Panc1 (cell line): ENCODE measurements around the gene GPC6. TPM values are rescaled to one million over a fixed set of nuclear protein-coding genes. Genes with fewer than 3 reads are reported as not detected.

ENCODE experiments used
- ATAC-seq: fragments of 200-7000 bp; cut with Tn5 transposase; 2 replicates; pipeline ENCODE4 v1.9.1; 2020; ENCODE audit warnings: mild to moderate bottlenecking, moderate library complexity
- BruUV-seq: library from RNA; stranded (reverse); fragments of 400-500 nt; replicated peaks from 2 replicates; lab custom pipeline; 2021; lab: Mats Ljungman, UMichigan
- CTCF ChIA-PET: fragments of 300-600 bp; sonication (Branson Sonifier 250); formaldehyde crosslinking; loops from one replicate; lab custom pipeline; 2022; ENCODE audit warnings: antibody characterized with exemption; lab: Charles Lee
- POLR2A ChIA-PET: fragments of 300-600 bp; sonication (Branson Sonifier 250); formaldehyde crosslinking; loops from one replicate; lab custom pipeline; 2022; ENCODE audit warnings: antibody characterized with exemption; lab: Charles Lee
- DNase-seq: peaks from one replicate; pipeline ENCODE4 v3.0.0-alpha.2; 2010; ENCODE audit warnings: low read depth, low spot score
- H3K27ac ChIP-seq: 2 replicates; pipeline ENCODE4 v1.5.1; 2011; ENCODE audit warnings: mild to moderate bottlenecking, low read length, inconsistent platforms
- H3K27me3 ChIP-seq: fragments of 200-500 bp; sonication (Bioruptor generic); 2 replicates; pipeline ENCODE4 v1.6.0; 2014; ENCODE audit warnings: low read length, inconsistent platforms; ENCODE audit not compliant: control insufficient read depth, insufficient read depth
- H3K36me3 ChIP-seq: fragments of 200-500 bp; sonication (Bioruptor generic); 2 replicates; pipeline ENCODE4 v1.5.1; 2014; ENCODE audit warnings: inconsistent platforms, mild to moderate bottlenecking, low read length, moderate library complexity; ENCODE audit not compliant: control insufficient read depth, insufficient read depth
- H3K4me1 ChIP-seq: 2 replicates; pipeline ENCODE4 v1.5.1; 2011; ENCODE audit warnings: inconsistent platforms, mild to moderate bottlenecking, low read length, moderate library complexity; ENCODE audit not compliant: control insufficient read depth, insufficient read depth
- H3K4me3 ChIP-seq, 2 experiments: 2 replicates each; pipeline ENCODE4 v1.5.1; 2011 to 2012; ENCODE audit warnings: low read depth in 2 of 2, low read length in 2 of 2, mild to moderate bottlenecking in 2 of 2, inconsistent platforms in 1 of 2, moderate library complexity in 1 of 2
- H3K9me3 ChIP-seq: fragments of 200-500 bp; sonication (Bioruptor generic); 2 replicates; pipeline ENCODE4 v1.5.1; 2014; ENCODE audit warnings: low read depth, mild to moderate bottlenecking, inconsistent platforms, low read length, moderate library complexity; ENCODE audit not compliant: control insufficient read depth, insufficient read depth
- POLR2AphosphoS5 ChIP-seq: IDR thresholded peaks from 2 replicates; pipeline ENCODE4 v1.6.1; 2012; ENCODE audit warnings: mild to moderate bottlenecking, low read depth, low read length, moderate library complexity
- SIN3A ChIP-seq: IDR thresholded peaks from 2 replicates; pipeline ENCODE4 v1.6.1; 2012; ENCODE audit warnings: low read depth, mild to moderate bottlenecking, low read length, moderate library complexity, borderline replicate concordance; ENCODE audit not compliant: insufficient read depth
- TCF7L2 ChIP-seq: IDR thresholded peaks from 2 replicates; pipeline ENCODE4 v1.6.1; 2011; ENCODE audit warnings: mild to moderate bottlenecking, low read depth, low read length, inconsistent platforms
- in situ Hi-C: cut with HindIII; loops from 2 replicates; pipeline ENCODE4 v1.10.0; 2016; ENCODE audit warnings: low sequenced_read_pairs, low pct_unique_long_range_greater_than_20kb
- intact Hi-C: fragments of 100-400 bp; cut with micrococcal nuclease; formaldehyde crosslinking; loops from one replicate; pipeline ENCODE4 v1.10.0; 2022; ENCODE audit not compliant: unreplicated experiment
- total RNA-seq: library from RNA; stranded (reverse); gene quantifications from one replicate; pipeline ENCODE4 v1.2.1, GENCODE V29; 2021; ENCODE audit not compliant: unreplicated experiment
- TF ChIP-seq, protein P1 (sequence below): fragments of 450-650 bp; IDR thresholded peaks from 2 replicates; pipeline ENCODE4 v1.5.1; 2017; ENCODE audit warnings: mild to moderate bottlenecking
- TF ChIP-seq, protein P2 (sequence below), 2 experiments: IDR thresholded peaks; 2 replicates each; pipeline ENCODE4 v1.6.1; 2011 to 2012; ENCODE audit warnings: low read depth in 2 of 2, control low read depth in 1 of 2, low read length in 1 of 2, mild to moderate bottlenecking in 1 of 2, moderate library complexity in 1 of 2; ENCODE audit not compliant: insufficient read depth in 1 of 2

Gene GPC6
- total RNA-seq, 1 experiment from 2014 or later = 4.8 TPM

DNA sequence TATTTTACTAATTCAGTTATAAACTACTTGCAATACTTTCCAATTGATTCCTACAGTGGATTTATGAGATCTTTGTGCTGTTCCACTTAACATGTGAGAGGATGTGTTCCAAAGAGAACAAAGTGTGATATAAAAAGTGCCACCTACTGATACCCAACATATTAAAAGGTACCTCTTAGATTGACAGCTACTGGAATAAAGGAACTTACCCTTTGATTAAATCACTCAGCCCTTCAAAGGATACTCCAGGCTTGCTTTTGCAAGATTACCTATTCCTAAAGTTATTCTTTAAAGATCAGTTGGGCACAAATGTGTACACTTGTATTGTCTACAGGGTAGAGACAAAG, 1187.0 kb downstream of the GPC6 start:
- no peaks in the 10 kb centered on the region for H3K36me3 ChIP-seq
- TF ChIP-seq, protein P1, sequence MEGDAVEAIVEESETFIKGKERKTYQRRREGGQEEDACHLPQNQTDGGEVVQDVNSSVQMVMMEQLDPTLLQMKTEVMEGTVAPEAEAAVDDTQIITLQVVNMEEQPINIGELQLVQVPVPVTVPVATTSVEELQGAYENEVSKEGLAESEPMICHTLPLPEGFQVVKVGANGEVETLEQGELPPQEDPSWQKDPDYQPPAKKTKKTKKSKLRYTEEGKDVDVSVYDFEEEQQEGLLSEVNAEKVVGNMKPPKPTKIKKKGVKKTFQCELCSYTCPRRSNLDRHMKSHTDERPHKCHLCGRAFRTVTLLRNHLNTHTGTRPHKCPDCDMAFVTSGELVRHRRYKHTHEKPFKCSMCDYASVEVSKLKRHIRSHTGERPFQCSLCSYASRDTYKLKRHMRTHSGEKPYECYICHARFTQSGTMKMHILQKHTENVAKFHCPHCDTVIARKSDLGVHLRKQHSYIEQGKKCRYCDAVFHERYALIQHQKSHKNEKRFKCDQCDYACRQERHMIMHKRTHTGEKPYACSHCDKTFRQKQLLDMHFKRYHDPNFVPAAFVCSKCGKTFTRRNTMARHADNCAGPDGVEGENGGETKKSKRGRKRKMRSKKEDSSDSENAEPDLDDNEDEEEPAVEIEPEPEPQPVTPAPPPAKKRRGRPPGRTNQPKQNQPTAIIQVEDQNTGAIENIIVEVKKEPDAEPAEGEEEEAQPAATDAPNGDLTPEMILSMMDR = no peak
- TF ChIP-seq POLR2AphosphoS5 = no peak
- CTCF ChIA-PET = no interaction called here
- ATAC-seq (no peak), DNase-seq (no peak)
- no peaks in the 10 kb centered on the region for H3K4me1 ChIP-seq
- no peaks in the 10 kb centered on the region for H3K27me3 ChIP-seq
- H3K9me3 ChIP-seq = no peaks in the 10 kb centered on the region; the same call in 1 of the 2 replicates
- intact Hi-C loops = no loop called here
- in situ Hi-C loops = no loop called here
- H3K4me3 ChIP-seq = no peak overlapping the region
- BruUV-seq = no TSS peak
- POLR2A ChIA-PET = no interaction called here
- no peak overlapping the region for H3K27ac ChIP-seq

DNA sequence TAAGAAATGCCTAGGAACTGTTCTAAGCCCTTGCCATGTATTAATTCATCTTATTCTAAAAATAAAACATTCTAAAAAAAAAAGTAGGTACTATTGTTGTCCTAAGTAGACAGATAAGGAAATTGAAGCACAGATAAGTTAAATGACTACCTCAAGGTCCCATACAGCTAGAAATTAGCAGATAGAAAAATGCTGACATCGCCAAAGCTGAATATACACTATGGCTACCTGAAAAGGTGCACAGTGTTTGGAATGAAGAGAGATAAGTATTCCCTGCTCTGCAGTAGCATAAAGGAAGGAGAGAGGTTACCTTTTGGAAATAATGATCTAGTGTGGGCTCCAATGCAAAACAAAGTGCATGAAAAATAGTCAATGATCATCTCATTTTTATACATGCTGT, 1187.5 kb downstream of the GPC6 start:
- ChIA-PET CTCF (no interaction called here), POLR2A (no interaction called here)
- in situ Hi-C loops = no loop called here
- H3K36me3 ChIP-seq = no peaks in the 10 kb centered on the region
- DNase-seq (no peak), ATAC-seq (no peak)
- intact Hi-C loops = no loop called here
- H3K27ac ChIP-seq = no peak overlapping the region
- H3K27me3 ChIP-seq = no peaks in the 10 kb centered on the region
- no peaks in the 10 kb centered on the region for H3K4me1 ChIP-seq
- BruUV-seq = no TSS peak
- H3K9me3 ChIP-seq = no peaks in the 10 kb centered on the region; the same call in 1 of the 2 replicates
- H3K4me3 ChIP-seq = no peak overlapping the region
- TF ChIP-seq TCF7L2 (no peak), POLR2AphosphoS5 (no peak), SIN3A (no peak)
- TF ChIP-seq, protein P1 = no peak
- TF ChIP-seq, protein P2, sequence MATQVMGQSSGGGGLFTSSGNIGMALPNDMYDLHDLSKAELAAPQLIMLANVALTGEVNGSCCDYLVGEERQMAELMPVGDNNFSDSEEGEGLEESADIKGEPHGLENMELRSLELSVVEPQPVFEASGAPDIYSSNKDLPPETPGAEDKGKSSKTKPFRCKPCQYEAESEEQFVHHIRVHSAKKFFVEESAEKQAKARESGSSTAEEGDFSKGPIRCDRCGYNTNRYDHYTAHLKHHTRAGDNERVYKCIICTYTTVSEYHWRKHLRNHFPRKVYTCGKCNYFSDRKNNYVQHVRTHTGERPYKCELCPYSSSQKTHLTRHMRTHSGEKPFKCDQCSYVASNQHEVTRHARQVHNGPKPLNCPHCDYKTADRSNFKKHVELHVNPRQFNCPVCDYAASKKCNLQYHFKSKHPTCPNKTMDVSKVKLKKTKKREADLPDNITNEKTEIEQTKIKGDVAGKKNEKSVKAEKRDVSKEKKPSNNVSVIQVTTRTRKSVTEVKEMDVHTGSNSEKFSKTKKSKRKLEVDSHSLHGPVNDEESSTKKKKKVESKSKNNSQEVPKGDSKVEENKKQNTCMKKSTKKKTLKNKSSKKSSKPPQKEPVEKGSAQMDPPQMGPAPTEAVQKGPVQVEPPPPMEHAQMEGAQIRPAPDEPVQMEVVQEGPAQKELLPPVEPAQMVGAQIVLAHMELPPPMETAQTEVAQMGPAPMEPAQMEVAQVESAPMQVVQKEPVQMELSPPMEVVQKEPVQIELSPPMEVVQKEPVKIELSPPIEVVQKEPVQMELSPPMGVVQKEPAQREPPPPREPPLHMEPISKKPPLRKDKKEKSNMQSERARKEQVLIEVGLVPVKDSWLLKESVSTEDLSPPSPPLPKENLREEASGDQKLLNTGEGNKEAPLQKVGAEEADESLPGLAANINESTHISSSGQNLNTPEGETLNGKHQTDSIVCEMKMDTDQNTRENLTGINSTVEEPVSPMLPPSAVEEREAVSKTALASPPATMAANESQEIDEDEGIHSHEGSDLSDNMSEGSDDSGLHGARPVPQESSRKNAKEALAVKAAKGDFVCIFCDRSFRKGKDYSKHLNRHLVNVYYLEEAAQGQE (IDR thresholded peaks at IDR 0.05; ENCODE audit: insufficient read depth in 1 of 2, low read depth in 2 of 2, low read length in 1 of 2) = no peak
